Bronchial epithelial cell (primary cell): ENCODE measurements around the gene IYD. TPM values are rescaled to one million over a fixed set of nuclear protein-coding genes. Genes with fewer than 3 reads are reported as not detected.

ENCODE experiments used
- DNase-seq: peaks from one replicate; pipeline ENCODE4 v3.0.0-alpha.2; 2010; ENCODE audit warnings: low read depth
- FAIRE-seq: peaks from 2 replicates; lab custom pipeline; 2011; peaks lifted over from hg19 to GRCh38; lab: Jason Lieb, UNC
- H3K27me3 ChIP-seq: 2 replicates; pipeline ENCODE4 v1.5.1; 2011; ENCODE audit warnings: low read length; ENCODE audit not compliant: control insufficient read depth, insufficient read depth
- H3K36me3 ChIP-seq: 2 replicates; pipeline ENCODE4 v1.5.1; 2011; ENCODE audit warnings: low read length; ENCODE audit not compliant: control insufficient read depth, insufficient read depth
- H3K4me3 ChIP-seq: 2 replicates; pipeline ENCODE4 v1.5.1; 2011; ENCODE audit warnings: mild to moderate bottlenecking, low read depth, low read length, control low read depth
- total RNA-seq: library from RNA; depleted of rRNA; stranded (reverse); fragments of >200 nt; gene quantifications from 2 replicates; pipeline ENCODE4 v1.2.1, GENCODE V29; 2014
- TF ChIP-seq, protein P1 (sequence below): IDR thresholded peaks from 2 replicates; pipeline ENCODE4 v1.5.1; 2011; ENCODE audit warnings: mild to moderate bottlenecking, moderate library complexity, low read length, control low read depth, inconsistent platforms; ENCODE audit not compliant: insufficient read depth, severe bottlenecking

IYD gene
- total RNA-seq, 1 donor from 2014 or later = not detected

DNA sequence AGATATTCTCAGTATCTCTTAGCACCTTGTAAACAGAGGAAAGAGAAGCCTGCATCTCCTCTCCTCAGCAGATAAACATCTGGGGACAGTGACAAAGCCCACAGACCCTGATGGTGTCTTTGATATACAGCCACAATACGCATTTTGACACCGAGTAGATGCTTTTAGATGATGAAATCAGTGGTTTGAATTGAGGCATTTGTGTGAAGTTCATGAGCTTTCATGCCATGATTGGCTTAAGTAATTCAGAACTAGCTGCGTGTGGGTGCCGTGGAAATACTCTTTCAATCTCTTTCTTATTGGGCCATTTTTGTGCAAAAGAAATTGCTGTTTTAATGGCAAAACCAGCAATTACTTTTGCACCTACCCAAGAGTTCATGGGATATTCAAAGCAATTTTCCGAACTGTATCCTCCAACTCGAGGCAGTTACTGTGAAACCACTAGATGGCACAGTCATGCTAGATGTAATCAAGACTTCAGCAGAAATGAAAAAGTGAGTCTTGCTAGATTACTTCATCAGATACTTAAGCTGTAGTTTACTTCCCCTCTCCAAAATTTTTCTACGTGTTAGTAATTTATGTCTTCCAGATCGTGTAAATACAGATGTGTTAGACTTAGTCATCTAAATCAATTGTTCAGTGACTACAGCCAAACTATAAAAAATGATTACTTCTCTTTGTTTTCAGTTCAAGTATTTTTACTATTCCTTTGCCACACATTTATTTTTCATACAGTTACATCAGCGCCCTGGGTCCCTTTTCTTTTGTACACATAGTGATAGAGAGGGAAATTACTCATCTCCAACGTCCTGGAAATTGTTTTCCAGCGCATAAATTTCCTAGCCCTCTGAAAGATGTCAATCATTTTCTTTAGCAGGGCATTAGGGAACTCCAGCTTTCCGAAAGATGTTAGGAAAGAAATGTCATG lies 49.4 kb downstream of the IYD start:
- peak overlapping the region; percentile 38 for H3K4me3 ChIP-seq
- DNase-seq (peak; percentile 86), FAIRE-seq (no peak)

DNA sequence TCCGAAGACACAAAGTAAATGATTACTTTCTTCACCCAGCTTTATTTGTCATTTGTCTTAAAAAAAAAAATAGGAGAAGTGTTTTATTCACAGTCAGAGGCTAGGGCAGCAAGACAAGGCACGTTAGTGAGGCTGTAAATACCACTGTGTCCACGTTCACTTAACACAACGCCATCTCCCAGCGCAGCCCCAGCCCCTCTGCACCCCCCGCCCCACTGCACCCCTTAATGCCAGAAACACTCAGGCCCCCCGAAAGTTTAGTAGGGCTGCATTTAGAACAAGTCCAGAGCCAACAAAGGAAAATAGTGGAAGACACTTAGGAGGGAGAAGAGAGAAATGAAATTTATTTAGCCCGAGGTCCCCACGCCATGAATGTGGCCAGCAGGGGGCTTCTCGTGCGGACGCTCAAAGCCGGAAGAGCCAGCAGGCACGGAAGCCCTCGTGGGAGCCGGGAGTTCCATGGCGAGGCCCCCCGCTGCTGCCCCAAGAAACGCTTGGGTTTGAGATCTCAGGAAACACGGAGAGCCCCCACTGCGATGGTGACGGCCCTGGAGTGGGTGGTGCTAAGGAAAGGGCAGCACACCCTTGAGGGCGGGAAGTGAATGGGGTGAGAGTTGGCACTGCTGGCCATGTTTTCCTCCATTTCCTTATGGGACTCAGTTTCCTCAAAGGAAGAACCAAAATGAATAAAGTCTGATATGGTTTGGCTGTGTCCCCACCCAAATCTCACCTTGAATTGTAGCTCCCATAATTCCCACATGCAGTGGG lies 50.2 kb downstream of the IYD start:
- FAIRE-seq (no peak), DNase-seq (peak; percentile 38)
- no peaks in the 10 kb centered on the region for H3K36me3 ChIP-seq
- H3K27me3 ChIP-seq = peaks cover 2% of the 10 kb centered on the region
- H3K4me3 ChIP-seq = peak overlapping the region; percentile 38
- TF ChIP-seq, protein P1, sequence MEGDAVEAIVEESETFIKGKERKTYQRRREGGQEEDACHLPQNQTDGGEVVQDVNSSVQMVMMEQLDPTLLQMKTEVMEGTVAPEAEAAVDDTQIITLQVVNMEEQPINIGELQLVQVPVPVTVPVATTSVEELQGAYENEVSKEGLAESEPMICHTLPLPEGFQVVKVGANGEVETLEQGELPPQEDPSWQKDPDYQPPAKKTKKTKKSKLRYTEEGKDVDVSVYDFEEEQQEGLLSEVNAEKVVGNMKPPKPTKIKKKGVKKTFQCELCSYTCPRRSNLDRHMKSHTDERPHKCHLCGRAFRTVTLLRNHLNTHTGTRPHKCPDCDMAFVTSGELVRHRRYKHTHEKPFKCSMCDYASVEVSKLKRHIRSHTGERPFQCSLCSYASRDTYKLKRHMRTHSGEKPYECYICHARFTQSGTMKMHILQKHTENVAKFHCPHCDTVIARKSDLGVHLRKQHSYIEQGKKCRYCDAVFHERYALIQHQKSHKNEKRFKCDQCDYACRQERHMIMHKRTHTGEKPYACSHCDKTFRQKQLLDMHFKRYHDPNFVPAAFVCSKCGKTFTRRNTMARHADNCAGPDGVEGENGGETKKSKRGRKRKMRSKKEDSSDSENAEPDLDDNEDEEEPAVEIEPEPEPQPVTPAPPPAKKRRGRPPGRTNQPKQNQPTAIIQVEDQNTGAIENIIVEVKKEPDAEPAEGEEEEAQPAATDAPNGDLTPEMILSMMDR = peak; percentile 80

More for the DNA sequence above, 49.4 kb downstream of the IYD start:
- H3K36me3 ChIP-seq = no peaks in the 10 kb centered on the region
- TF ChIP-seq, protein P1 = peak; percentile 69
- peaks cover 2% of the 10 kb centered on the region for H3K27me3 ChIP-seq

DNA sequence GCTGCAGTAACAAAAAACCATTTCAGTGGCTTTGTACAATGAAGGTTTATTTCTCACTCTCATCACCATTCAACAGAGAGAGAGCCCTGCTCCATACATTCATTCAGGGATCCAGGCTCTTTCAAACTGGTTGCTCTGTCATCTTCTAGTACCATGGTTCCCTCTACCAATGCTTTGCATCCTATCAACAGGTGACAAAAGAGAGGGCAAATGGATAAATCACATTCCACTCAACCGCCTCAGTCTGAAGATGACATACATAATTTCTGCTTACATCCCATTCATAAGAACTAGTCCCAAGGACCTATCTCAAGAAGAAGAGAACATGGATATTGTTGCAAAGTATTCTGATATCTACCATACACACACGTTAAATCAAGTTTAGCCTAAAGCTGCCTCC lies 51.6 kb downstream of the IYD start:
- DNase-seq (no peak), FAIRE-seq (no peak)
- Histone ChIP-seq H3K4me3 (no peak overlapping the region), H3K36me3 (no peaks in the 10 kb centered on the region), H3K27me3 (peaks cover 2% of the 10 kb centered on the region)
- TF ChIP-seq, protein P1 = no peak

DNA sequence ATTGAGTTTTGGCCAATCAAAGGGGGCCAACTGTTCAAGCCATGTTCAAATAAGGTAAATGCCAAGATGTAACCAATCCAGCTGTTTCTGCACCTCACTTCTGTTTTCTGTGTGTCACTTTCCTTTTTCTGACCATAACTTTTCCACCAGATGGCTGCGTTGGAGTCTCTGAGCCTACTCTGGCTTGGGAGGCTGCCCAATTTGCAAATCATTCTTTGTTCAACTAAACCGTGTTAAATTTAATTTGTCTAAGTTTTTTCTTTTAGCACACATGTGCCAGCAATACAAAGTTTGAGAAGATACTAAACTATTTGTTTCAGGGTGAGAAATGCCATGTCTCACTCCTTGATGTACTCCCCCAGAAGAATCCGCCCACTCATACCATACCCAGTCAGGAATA lies 52.1 kb downstream of the IYD start:
- Histone ChIP-seq H3K27me3 (no peaks in the 10 kb centered on the region), H3K4me3 (no peak overlapping the region), H3K36me3 (no peaks in the 10 kb centered on the region)
- no peak for FAIRE-seq
- no peak for DNase-seq
- TF ChIP-seq, protein P1 = no peak

DNA sequence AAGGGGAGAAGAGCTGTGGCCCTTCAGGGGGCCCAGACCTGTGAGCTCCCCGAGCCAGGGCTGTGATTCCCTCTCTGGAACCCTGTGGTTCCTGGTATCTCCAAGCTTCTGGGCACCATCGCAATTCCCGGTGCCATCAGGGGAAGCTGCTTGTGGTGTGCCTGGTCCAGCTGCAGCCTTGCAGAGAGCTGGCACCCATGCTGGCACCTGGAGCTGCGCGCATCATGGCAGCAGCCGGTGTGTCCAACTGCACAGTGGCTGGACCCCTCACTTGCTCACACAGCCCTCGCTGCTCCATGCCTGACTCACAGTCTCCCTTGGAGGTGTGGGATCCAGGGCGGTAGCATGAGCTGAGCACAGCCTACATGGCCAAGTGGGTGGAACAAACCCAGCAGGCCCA lies 56.7 kb downstream of the IYD start:
- no peaks in the 10 kb centered on the region for H3K36me3 ChIP-seq
- FAIRE-seq = no peak

More for the DNA sequence above, 56.7 kb downstream of the IYD start:
- Histone ChIP-seq H3K27me3 (no peaks in the 10 kb centered on the region), H3K4me3 (no peak overlapping the region)
- TF ChIP-seq, protein P1 = no peak
- DNase-seq = no peak
